ENCODE measurements around the gene MCCC1.
"Not testable (repeated sequence)": the region's sequence is repeated elsewhere in the genome, so short reads cannot be mapped to it uniquely, and the experiment has no call there.

Gene MCCC1

GRCh38 chr3:183099026-183099837 lies at the start of gene MCCC1:
Gene MCCC1 (minus strand): TSS chr3:183099496. CDS start chr3:183099440, 56 bp downstream.
- DNase-seq, result peak; percentile 98 to 99

DNA sequence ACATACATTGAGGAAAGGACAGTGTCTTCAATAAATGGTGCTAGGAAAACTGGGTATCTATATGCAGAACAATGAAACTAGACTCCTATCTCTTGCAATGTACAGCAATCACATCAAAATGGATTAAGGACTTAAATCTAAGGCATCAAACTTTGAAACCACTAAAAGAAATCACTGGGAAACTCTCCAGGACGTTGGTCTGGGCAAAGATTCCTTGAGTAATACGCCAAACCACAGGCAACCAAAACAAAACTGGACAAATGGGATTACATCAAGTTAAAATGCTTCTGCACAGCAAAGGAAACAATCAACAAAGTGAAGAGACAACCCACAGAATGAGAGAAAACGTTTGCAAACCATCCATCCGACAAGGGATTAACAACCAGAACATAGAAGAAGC lies 48.8 kb upstream of the MCCC1 start:
- DNase-seq, result no peak

- DNase-seq, result no peak
Measured at GRCh38 chr3:183144363-183144762, 45.1 kb upstream of the MCCC1 start.

GRCh38 chr3:183142199-183142598 lies 42.9 kb upstream of the MCCC1 start:
- no peak for DNase-seq

- DNase-seq, result no peak
Measured at GRCh38 chr3:183134844-183135243, 35.5 kb upstream of the MCCC1 start.

- no peak for DNase-seq
Measured at GRCh38 chr3:183132409-183132808, 33.1 kb upstream of the MCCC1 start.

GRCh38 chr3:183131735-183132134 lies 32.4 kb upstream of the MCCC1 start:
- peak; percentile 44 to 77 for DNase-seq

DNA sequence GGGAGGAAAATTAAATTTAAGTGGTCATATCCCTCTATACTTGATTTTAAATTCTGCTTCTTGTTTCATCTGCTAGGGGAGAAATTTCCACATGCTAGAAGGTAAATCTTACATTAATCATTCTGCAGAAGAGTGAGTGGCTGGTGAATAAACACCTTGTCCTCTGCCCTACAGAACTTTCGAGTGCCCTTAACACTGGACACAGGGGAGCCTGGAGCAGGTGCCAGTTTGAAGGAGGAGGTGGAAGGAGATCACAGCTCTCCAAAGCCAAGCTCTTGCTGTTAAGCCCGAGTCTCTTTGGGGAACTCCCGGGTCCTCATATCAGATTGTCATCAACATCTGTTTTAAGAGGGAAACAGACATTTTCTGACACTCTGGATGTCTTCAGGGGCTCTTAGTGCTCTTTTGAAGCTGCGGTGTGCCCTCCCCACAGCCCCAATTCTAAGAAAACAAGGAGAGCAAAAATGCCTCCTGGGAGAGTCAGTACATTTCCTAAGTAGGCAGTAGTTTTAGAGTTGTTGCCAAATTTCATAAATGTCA lies 32.0 kb upstream of the MCCC1 start:
- DNase-seq, result no peak

GRCh38 chr3:183129243-183129642 lies 29.9 kb upstream of the MCCC1 start:
- no peak for DNase-seq

DNA sequence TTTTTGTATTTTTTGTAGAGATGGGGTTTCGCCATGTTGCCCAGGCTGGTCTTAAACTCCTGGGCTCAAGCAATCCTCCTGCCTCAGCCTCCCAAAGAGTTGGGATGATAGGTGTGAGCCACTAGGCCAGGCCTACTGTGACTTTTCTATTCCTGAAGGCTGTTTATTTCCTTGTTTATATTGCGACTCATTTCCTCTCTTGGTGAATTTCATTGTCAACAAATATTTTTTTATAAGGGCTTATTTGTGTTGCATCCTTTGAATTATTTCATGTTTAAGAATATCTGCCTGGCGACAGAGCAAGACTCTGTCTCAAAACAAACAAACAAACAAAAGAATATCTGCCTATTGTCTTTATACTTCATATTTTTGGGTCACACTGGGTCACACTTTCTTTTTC lies 29.4 kb upstream of the MCCC1 start:
- peak in 1 of 2 experiments; percentile 39 for DNase-seq

DNA sequence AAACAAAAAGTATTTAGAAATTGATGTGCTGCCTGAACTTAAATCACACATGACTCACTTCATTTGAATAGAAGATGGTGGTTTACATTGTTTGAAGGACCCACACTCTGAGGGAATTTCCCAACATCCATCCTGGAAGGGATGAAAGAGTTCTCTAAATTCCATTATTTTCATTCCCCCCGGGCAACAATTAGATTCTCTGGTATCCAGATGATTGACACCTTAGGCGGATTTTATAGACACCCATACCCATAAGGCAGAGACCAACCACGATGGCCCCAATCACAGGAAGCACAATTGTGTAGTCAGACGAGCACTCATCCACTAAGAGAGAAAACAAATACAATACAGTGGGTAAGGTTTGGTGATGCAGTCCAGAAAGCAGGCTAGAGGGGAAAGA lies 24.6 kb upstream of the MCCC1 start:
- DNase-seq, result no peak

DNA sequence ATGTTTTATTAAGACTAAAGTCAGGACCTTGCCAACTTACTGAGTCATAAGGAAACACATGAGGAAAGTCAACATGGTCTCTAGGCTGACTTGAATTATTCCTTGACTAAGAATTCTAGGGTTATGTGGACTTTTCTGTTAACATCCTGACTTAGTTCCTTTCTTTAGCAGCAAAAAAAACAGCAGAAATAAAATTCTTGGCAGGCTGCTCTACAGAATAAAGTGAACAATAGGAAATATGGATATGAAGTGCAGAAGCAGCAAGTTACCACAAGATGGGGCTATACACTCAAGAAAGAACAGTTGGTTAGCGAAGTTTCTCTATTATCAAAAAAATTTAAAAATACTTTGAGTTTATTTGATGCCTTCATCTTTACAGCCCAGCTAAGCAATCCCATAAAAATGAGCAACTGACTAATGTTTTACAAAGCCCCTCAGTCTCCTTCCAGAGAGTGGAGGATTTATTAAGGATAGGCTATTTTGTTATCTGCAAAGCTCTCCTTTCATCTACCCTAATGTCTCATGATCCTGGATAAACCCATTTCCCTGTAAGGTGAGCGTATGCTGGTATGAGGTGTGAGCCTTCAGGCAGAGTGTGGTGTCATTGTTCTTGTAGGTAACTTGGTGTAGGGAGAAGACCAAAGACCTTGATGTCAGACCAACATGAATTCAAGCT lies 23.1 kb upstream of the MCCC1 start:
- DNase-seq, result peak in 1 of 2 experiments; percentile 75

DNA sequence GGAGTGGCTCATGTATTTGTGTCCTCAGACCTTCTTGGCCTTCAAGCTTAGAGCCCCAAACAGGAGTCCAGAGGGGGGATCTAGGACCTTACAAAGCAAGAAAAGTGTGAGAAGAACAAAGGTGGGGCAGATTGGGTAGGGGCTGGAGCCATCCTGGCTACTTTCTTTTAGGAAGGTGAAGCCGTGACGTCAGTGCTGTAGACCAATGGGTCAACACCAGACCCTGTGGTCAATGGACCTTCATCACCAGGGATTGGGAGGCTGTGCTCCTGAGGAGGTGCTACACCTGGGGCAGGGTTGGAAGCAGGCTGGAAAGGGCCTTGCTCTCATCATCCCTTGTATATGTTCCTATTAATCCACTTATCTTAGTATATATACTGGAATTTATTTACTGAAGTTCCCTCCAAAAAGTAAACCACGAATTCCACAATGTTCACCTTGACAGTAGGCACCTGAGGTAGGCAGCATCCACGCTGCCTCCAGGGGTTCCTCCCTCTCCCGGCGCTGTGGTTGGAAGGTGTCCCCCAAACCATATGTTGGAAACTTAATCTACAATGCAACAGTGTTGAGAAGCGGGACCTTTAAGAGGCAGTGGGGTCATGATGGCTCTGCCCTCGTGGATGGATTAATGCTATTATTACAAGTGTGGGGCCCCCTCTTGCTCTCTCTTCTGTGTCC lies 21.4 kb upstream of the MCCC1 start:
- no peak for DNase-seq

DNA sequence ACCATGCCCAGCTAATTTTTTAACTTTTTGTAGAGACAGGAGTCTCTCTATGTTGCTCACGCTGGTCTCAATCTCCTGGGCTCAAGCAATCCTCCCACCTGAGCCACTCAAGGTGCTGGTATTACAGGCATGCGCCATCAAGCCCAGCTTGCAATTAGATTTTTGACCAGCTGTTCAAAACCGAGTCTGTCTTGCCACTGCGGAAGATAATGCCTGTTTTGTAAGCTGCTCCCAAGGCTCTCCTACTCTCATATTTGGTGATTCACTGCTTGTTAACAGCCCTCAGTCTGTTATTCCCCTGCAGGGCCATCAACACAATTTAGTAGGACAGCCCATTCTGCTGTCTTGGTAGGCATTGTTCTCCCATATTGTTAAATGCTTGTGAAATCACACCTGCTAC lies 17.8 kb upstream of the MCCC1 start:
- DNase-seq, result no peak

DNA sequence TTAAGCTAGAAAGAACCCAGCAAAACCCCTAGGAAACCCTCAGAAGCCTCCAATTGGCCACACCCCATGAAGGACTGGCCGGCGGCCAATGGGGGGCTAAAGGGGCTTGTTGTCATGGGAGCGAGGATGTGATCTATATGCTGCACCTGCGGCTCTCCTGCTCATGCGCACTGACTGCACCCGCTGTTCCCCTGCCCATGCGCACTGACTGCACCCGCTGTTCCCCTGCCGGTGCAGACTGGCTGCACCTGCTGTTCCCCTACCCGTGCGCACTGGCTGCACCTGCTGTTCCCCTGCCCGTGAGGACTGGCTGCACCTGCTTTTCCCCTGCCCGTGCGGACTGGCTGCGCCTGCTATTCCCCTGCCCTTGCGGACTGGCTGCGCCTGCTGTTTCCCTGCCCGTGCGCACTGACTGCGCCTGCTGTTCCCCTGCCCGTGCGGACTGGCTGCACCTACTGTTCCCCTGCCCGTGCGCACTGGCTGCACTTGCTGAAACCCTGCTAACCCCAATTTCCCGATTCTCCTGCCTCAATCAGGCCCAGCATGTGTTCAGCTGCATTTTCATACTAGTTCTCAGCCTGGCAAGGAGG lies 16.8 kb upstream of the MCCC1 start:
- DNase-seq, result no peak

DNA sequence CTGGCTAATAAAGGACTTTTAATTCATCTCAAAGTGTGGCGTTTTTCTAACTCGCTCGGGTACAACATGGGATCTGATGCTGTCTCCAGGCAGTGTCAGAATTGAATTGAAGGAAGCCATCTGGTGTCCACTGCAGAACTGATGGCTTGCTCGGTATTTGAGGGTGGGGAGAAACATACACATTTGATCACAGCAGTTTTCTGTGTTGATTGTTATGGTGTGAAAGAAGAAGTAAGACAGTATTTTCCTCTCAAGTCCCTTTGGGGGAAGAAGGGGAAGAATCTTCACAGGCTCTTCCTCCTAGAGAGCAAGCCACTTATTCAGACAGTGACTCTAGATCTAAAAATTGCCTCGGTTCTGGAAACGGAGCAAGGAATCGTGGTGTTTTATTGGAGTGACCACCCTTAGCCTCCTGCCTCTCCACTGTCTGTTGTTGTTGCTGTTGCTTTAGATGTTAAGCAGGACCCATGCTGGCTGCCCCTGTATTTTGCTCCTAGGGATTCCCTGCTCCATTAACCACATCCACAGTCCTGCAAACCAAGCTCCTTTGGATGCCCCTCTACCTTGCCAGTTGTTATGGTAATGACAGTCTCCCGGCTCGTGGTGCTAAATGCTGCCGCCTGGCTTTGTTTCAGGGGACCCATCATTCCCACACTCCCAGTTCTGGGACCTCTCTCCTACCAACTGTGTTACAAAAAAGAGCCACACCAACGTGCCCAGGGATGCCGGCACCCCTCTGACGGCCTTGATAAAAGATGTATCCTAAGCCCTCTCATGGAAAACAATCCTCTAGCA lies 15.3 kb upstream of the MCCC1 start:
- DNase-seq, result no peak

GRCh38 chr3:183109847-183110246 lies 10.6 kb upstream of the MCCC1 start:
- DNase-seq, result not testable (repeated sequence)

- DNase-seq, result no peak
Measured at GRCh38 chr3:183108470-183108869, 9.2 kb upstream of the MCCC1 start.

DNA sequence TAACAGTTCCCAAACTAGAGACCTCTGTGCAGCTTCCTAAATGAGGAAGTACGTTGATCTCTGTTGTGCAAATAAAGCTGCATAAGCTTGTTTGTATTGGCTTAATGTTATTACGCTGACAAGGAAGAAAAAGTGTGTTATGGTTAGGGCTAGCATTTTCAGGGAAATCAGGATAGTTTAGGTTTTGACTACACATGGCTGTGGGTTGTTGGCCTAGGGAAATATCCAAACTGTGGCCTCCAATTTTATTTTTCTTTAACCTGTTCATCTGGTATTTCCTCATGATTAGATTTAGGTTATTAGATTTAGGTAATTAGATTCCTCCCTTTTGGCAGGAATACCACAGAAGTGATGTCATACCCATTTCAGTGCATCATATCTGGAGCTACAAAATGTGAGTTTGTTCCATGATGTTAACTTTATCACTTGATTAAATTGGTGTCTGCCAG lies 8.7 kb upstream of the MCCC1 start:
- DNase-seq, result no peak

DNA sequence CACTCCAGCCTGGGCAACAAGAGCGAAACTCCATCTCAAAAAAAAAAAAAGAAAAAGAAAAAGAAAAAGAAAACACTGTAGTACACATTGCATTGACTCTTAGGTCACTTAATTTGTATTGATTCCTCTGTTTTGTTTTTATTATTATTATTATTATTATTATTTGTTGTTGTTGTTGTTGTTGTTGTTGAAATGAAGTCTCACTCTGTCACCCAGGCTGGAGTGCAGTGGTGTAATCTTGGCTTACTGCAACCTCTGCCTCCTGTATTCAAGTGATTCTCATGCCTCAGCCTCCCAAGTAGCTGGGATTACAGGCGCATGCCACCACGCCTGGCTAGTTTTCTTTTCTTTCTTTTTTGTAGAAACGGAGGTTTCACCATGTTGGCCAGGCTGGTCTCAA lies 8.1 kb upstream of the MCCC1 start:
- not testable (repeated sequence) for DNase-seq

DNA sequence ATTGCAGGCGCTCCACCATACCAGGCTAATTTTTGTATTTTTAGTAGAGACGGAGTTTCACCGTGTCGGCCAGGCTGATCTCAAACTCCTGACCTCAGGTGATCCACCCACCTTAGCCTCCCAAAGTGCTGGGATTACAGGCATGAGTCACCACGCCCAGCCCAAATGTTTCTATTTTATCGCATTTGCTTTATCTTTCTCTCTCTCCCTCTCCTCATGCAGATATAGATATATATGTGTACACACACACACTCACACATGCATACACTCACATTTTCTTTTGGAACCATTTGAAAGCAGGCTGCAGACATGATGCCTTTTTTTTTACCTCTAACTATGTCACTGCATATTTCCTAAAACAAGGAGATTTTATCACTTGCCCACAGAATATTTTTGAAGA lies 7.3 kb upstream of the MCCC1 start:
- DNase-seq, result no peak

DNA sequence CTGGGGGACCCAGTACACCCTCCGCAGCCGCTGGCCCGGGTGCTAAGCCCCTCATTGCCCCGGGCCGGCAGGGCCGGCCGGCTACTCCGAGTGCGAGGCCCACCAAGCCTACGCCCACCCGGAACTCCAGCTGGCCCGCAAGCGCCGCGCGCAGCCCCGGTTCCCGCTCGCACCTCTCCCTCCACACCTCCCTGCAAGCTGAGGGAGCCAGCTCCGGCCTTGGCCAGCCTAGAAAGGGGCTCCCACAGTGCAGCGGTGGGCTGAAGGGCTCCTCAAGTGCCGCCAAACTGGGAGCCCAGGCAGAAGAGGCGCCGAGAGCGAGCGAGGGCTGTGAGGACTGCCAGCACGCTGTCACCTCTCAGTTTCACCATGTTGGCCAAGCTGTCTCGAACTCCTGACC lies 4.7 kb upstream of the MCCC1 start:
- not testable (repeated sequence) for DNase-seq

All from SW 1271 (cell line).